GM18861 (cell line): ENCODE results near the gene LMNTD2.

Experiments used
- ATAC-seq: cut with Tn5 transposase; IDR thresholded peaks from one replicate; pipeline ENCODE4 v1.9.1; 2021; ENCODE audit not compliant: unreplicated experiment

The LMNTD2 gene

GRCh38 chr11:535519-536454, 24.8 kb downstream of the LMNTD2 start, which contains the start of gene HRAS:
Gene HRAS (minus strand): TSS chr11:535576.
- ATAC-seq, result peak; percentile 50

GRCh38 chr11:535210-535518, 25.4 kb downstream of the LMNTD2 start:
- ATAC-seq, result no peak

- no peak for ATAC-seq
Measured at GRCh38 chr11:534396-535209, 25.9 kb downstream of the LMNTD2 start.

- no peak for ATAC-seq
Measured at GRCh38 chr11:533586-534395, 26.7 kb downstream of the LMNTD2 start.

GRCh38 chr11:532986-533585, 27.5 kb downstream of the LMNTD2 start:
- no peak for ATAC-seq

- ATAC-seq, result no peak
Measured at GRCh38 chr11:532527-532985, 28.0 kb downstream of the LMNTD2 start.

- ATAC-seq, result no peak
Measured at GRCh38 chr11:531919-532526, 28.5 kb downstream of the LMNTD2 start.

GRCh38 chr11:530960-531831, 29.3 kb downstream of the LMNTD2 start:
- ATAC-seq, result no peak

- ATAC-seq, result no peak
Measured at GRCh38 chr11:529728-530411, 30.7 kb downstream of the LMNTD2 start.

- no peak for ATAC-seq
Measured at GRCh38 chr11:528815-529727, 31.5 kb downstream of the LMNTD2 start.

GRCh38 chr11:528166-528814, 32.2 kb downstream of the LMNTD2 start:
- no peak for ATAC-seq

- ATAC-seq, result no peak
Measured at GRCh38 chr11:526192-526591, 34.3 kb downstream of the LMNTD2 start.

- no peak for ATAC-seq
Measured at GRCh38 chr11:521177-521688, 39.3 kb downstream of the LMNTD2 start.

GRCh38 chr11:520428-521176, 39.9 kb downstream of the LMNTD2 start:
- no peak for ATAC-seq

- ATAC-seq, result peak; percentile 73
Measured at GRCh38 chr11:518463-519202, 41.9 kb downstream of the LMNTD2 start.
